Smooth muscle cell (in vitro differentiated cells): ENCODE measurements around the gene MTMR8. TPM values are rescaled to one million over a fixed set of nuclear protein-coding genes. Genes with fewer than 3 reads are reported as not detected.

Source experiments
- DNase-seq: peaks from one replicate; lab custom pipeline; 2025; ENCODE audit not compliant: unreplicated experiment; lab: John Stamatoyannopoulos, UW
- H2AFZ ChIP-seq: fragments of 200-600 bp; sonication (generic); 2 replicates; pipeline ENCODE4 v1.6.0; 2016; ENCODE audit warnings: antibody characterized with exemption, low read depth, mild to moderate bottlenecking
- H3F3A ChIP-seq: fragments of 200-600 bp; sonication (generic); 2 replicates; pipeline ENCODE4 v1.6.0; 2017; ENCODE audit warnings: antibody characterized with exemption, low read depth
- H3K27ac ChIP-seq: fragments of 200-600 bp; sonication (generic); 2 replicates; pipeline ENCODE4 v1.5.1; 2016; ENCODE audit warnings: low read depth, mild to moderate bottlenecking
- H3K27me3 ChIP-seq: fragments of 200-600 bp; sonication (generic); 2 replicates; pipeline ENCODE4 v1.6.1; 2016; ENCODE audit warnings: low read depth, mild to moderate bottlenecking
- H3K36me3 ChIP-seq: fragments of 200-600 bp; sonication (generic); 2 replicates; pipeline ENCODE4 v1.5.1; 2016; ENCODE audit warnings: low read depth
- H3K4me1 ChIP-seq: fragments of 200-600 bp; sonication (generic); 2 replicates; pipeline ENCODE4 v1.5.1; 2016; ENCODE audit warnings: low read depth
- H3K4me2 ChIP-seq: fragments of 200-600 bp; sonication (generic); 2 replicates; pipeline ENCODE4 v1.6.0; 2016; ENCODE audit warnings: mild to moderate bottlenecking
- H3K4me3 ChIP-seq: fragments of 200-600 bp; sonication (generic); 2 replicates; pipeline ENCODE4 v1.5.1; 2016; ENCODE audit warnings: mild to moderate bottlenecking
- H3K79me2 ChIP-seq: fragments of 200-600 bp; sonication (generic); 2 replicates; pipeline ENCODE4 v1.6.0; 2016; ENCODE audit warnings: low read depth, mild to moderate bottlenecking
- H3K9ac ChIP-seq: fragments of 200-600 bp; sonication (generic); 2 replicates; pipeline ENCODE4 v1.6.0; 2016; ENCODE audit warnings: low read depth
- H3K9me3 ChIP-seq: fragments of 200-600 bp; sonication (generic); replicated peaks from 2 replicates; pipeline ENCODE4 v1.5.1; 2016; ENCODE audit warnings: low read depth
- H4K20me1 ChIP-seq: fragments of 200-600 bp; sonication (generic); 2 replicates; pipeline ENCODE4 v1.6.0; 2016; ENCODE audit warnings: low read depth
- WGBS: methylation state at CpG from one replicate; pipeline ENCODE4 v1.1.7; 2016; ENCODE audit warnings: low lambda C conversion rate; 5-methylcytosine and 5-hydroxymethylcytosine counted together
- polyA plus RNA-seq: library from polyadenylated mRNA; unstranded; fragments of >200 nt; fragmentation: Nextera tagmentation; extraction: Ambion mirVana; gene quantifications from 2 replicates; pipeline ENCODE4 v1.2.1, GENCODE V29; 2016
- total RNA-seq: library from RNA; depleted of rRNA; stranded (reverse); fragments of >200 nt; gene quantifications from 2 replicates; pipeline ENCODE4 v1.2.3, GENCODE V29; 2014
- TF ChIP-seq, protein P1 (sequence below): fragments of 200-600 bp; sonication (generic); IDR thresholded peaks from 2 replicates; pipeline ENCODE4 v1.5.1; 2017; ENCODE audit warnings: borderline replicate concordance, mild to moderate bottlenecking, antibody characterized with exemption; ENCODE audit not compliant: insufficient read depth, poor library complexity, severe bottlenecking

MTMR8 gene
- total and polyA plus RNA-seq, 2 experiments from 2014 or later: 0.43 to 0.58 TPM

DNA sequence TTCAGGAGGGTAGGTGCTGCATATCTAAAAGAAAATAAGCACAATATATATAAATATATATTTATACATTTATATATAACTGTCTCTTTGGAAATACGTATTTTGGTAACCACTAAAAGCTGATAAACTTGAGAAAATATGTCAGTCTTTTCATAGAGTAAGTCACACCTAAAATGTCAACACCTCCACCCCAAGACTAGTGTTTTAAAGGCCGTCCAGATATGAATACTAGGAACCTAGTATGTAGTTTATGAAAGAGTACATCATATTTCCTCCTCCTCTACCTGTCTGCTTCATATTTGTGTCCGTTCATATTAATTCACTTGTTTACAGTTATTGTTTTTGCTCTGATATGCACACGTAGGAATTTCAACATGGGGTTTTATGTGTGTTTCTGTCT is 45.2 kb downstream of the MTMR8 start:
- H3F3A ChIP-seq: no peaks in the 10 kb centered on the region
- no peak overlapping the region for H2AFZ ChIP-seq
- H3K4me1 ChIP-seq: no peaks in the 10 kb centered on the region
- 54% methylated on average over 4 of the region's 4 CpGs for WGBS
- H3K36me3 ChIP-seq: no peaks in the 10 kb centered on the region
- TF ChIP-seq, protein P1, sequence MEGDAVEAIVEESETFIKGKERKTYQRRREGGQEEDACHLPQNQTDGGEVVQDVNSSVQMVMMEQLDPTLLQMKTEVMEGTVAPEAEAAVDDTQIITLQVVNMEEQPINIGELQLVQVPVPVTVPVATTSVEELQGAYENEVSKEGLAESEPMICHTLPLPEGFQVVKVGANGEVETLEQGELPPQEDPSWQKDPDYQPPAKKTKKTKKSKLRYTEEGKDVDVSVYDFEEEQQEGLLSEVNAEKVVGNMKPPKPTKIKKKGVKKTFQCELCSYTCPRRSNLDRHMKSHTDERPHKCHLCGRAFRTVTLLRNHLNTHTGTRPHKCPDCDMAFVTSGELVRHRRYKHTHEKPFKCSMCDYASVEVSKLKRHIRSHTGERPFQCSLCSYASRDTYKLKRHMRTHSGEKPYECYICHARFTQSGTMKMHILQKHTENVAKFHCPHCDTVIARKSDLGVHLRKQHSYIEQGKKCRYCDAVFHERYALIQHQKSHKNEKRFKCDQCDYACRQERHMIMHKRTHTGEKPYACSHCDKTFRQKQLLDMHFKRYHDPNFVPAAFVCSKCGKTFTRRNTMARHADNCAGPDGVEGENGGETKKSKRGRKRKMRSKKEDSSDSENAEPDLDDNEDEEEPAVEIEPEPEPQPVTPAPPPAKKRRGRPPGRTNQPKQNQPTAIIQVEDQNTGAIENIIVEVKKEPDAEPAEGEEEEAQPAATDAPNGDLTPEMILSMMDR: no peak
- no peaks in the 10 kb centered on the region for H3K9me3 ChIP-seq
- DNase-seq: no peak
- H4K20me1 ChIP-seq: no peaks in the 10 kb centered on the region
- H3K4me2 ChIP-seq: no peak overlapping the region
- H3K27ac ChIP-seq: no peak overlapping the region
- no peak overlapping the region for H3K4me3 ChIP-seq
- H3K9ac ChIP-seq: no peak overlapping the region
- no peaks in the 10 kb centered on the region for H3K27me3 ChIP-seq
- no peaks in the 10 kb centered on the region for H3K79me2 ChIP-seq

DNA sequence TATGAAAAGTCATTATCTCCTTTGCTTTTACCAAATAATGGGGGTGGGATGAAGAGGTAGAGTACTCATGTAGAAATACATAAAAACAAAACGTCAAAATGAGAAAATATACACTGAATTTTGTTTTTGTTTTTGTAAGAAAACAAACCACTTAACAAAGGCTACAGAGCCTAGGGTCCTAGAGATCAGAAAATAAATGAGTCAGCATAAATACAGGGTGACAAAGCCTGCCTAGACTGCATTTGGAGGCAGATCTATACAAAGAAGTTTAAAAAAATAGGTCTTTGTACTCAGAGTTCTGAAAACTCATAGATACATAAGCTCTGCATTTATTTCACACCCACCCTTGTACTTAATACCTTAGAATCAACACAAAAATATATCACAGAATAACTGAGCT is 52.4 kb downstream of the MTMR8 start:
- DNase-seq: no peak
- no peak overlapping the region for H2AFZ ChIP-seq
- H3K4me1 ChIP-seq: no peaks in the 10 kb centered on the region
- H3F3A ChIP-seq: no peaks in the 10 kb centered on the region
- H3K9ac ChIP-seq: no peak overlapping the region
- no peaks in the 10 kb centered on the region for H3K79me2 ChIP-seq
- no peak overlapping the region for H3K4me2 ChIP-seq
- no peaks in the 10 kb centered on the region for H3K27me3 ChIP-seq
- no peaks in the 10 kb centered on the region for H3K36me3 ChIP-seq
- TF ChIP-seq, protein P1: no peak
- no peaks in the 10 kb centered on the region for H3K9me3 ChIP-seq
- H3K4me3 ChIP-seq: no peak overlapping the region
- H4K20me1 ChIP-seq: no peaks in the 10 kb centered on the region
- H3K27ac ChIP-seq: no peak overlapping the region
- WGBS: 60% methylated on average over 1 of the region's 1 CpG

DNA sequence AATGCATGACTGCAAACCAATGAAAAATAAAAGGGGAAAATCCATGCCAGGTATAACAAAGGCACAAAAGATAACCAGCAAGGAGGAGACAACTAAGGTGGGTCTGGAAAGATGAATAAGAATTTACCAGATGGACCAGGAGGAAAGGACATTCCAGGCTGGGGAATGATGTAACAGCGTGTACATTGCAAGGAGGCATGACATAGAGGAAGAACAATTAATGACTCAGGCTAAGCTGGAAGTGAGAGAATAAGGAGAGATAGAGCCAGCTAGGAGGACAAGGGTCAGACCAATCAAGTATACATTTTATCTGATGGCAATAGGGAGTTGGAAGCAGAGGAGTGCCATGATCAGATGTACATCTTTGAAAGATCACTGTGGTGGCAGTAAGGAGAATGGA is 57.0 kb downstream of the MTMR8 start:
- no peak for DNase-seq
- no peaks in the 10 kb centered on the region for H3K4me1 ChIP-seq
- 86% methylated on average over 1 of the region's 1 CpG for WGBS

DNA sequence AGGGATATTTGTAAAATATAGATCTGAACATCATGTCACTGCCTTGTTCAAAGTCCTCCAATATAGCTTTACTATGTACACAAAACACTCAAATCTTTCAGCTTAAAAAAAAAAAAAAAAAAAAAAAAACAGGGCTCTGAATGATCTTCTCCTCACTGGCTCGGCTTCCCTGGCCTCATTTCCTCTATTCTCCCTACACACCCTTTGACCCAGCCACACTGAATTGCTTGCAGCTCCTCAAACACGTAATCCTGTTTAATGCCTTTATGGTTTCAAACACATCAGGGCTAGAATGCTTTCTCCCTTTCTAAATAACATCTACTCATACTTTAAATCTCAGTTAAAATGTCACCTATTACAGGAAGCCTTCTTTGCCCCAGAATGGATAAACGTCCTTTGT is 60.8 kb downstream of the MTMR8 start:
- Histone ChIP-seq H3K27ac (no peak overlapping the region), H3K4me1 (no peaks in the 10 kb centered on the region), H2AFZ (no peak overlapping the region), H3K4me2 (no peak overlapping the region), H3K27me3 (no peaks in the 10 kb centered on the region), H3K9ac (no peak overlapping the region), H3K9me3 (no peaks in the 10 kb centered on the region), H4K20me1 (no peaks in the 10 kb centered on the region), H3K4me3 (no peak overlapping the region), H3K79me2 (no peaks in the 10 kb centered on the region), H3K36me3 (no peaks in the 10 kb centered on the region), H3F3A (no peaks in the 10 kb centered on the region)
- WGBS: 56% methylated on average over 3 of the region's 3 CpGs
- TF ChIP-seq, protein P1: no peak
- no peak for DNase-seq

More for the DNA sequence above, 57.0 kb downstream of the MTMR8 start:
- Histone ChIP-seq H2AFZ (no peak overlapping the region), H3K79me2 (no peaks in the 10 kb centered on the region), H4K20me1 (no peaks in the 10 kb centered on the region), H3K27ac (no peak overlapping the region), H3K4me2 (no peak overlapping the region), H3K9ac (no peak overlapping the region), H3K4me3 (no peak overlapping the region), H3K27me3 (no peaks in the 10 kb centered on the region), H3K9me3 (no peaks in the 10 kb centered on the region), H3F3A (no peaks in the 10 kb centered on the region), H3K36me3 (no peaks in the 10 kb centered on the region)
- TF ChIP-seq, protein P1: no peak
